ENCODE data around the gene DYDC2. TPM values are rescaled to one million over a fixed set of nuclear protein-coding genes. Genes with fewer than 3 reads are reported as not detected.

DYDC2 gene
- total and polyA plus RNA-seq, 4 donors, result 0.14 to 2.0 (median 0.25) TPM

- TF ChIP-seq REST (IDR thresholded peaks at IDR 0.05), result no peak
- TF ChIP-seq FOXA2 (IDR thresholded peaks at IDR 0.05), result no peak
- TF ChIP-seq RXRA (IDR thresholded peaks at IDR 0.05), result no peak
- TF ChIP-seq EGR1 (IDR thresholded peaks at IDR 0.05; ENCODE audit: low read depth in 2 of 2), result no peak
- no peak for TF ChIP-seq HNF4G (IDR thresholded peaks at IDR 0.05)
- no peak for TF ChIP-seq SP1 (IDR thresholded peaks at IDR 0.05)
- no peak for TF ChIP-seq JUND (IDR thresholded peaks at IDR 0.05)
Observed at GRCh38 chr10:80412486-80412885, 55.9 kb downstream of the DYDC2 start (continued).

DNA sequence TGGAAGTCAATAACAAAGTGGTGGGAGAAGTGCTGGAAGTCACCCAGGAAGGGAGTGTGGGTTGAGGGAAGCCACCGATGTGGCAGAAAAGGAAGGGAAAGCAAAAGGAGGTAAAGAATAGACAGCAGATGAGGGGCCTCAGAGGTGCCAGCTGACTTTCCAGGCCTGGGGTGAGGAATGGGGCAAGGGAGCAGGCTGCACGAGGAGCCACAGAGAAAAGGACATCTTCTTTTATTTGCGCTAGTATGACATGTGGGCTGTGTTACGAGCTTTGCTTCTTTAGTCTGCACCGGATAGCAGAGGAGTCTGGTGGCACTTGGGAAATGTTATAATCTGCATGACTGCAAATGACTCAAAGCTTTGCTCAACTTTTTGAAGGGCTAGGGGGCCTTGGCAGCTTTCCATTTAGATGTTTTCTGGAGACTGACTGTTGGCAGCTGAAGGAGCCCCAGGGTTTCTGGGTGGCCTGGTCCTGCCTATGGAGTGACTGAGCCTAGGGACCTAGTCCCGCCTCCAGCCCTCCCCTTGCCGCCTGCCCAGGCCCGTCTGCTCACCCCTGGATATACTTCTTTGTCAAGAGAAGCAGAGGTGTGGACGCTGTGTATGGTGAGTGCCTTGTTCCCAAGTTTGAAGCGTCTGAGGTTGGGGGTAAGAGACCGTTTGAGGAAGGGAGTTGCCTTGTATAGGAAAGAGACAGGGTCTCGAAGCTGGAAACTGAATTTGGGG, 56.9 kb downstream of the DYDC2 start:
- no peak for TF ChIP-seq RAD21 (IDR thresholded peaks at IDR 0.05)
- TF ChIP-seq ZBTB33 (IDR thresholded peaks at IDR 0.05), result no peak
- TF ChIP-seq, protein P1, sequence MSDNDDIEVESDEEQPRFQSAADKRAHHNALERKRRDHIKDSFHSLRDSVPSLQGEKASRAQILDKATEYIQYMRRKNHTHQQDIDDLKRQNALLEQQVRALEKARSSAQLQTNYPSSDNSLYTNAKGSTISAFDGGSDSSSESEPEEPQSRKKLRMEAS (IDR thresholded peaks at IDR 0.05), result no peak
- TF ChIP-seq REST (IDR thresholded peaks at IDR 0.05), result no peak
- peak overlapping the region; percentile 58 to 73 for H3K27ac ChIP-seq (ENCODE audit: low read depth in 1 of 2, low read length in 2 of 2)
- 84% methylated on average over 12 of the region's 12 CpGs for WGBS
- no peak overlapping the region for H3K4me3 ChIP-seq (ENCODE audit: low read depth in 1 of 3, low read length in 3 of 3)
- peaks cover 21 to 78% (median 58%) of the 10 kb centered on the region in 4 donors for H3K4me1 ChIP-seq (ENCODE audit: control insufficient read depth in 4 of 4, insufficient read depth in 4 of 4, low read length in 3 of 4)
- H3K27me3 ChIP-seq (ENCODE audit: control insufficient read depth in 4 of 4, insufficient read depth in 4 of 4, low read length in 3 of 4), result no peaks in the 10 kb centered on the region
- H3K36me3 ChIP-seq (ENCODE audit: control insufficient read depth in 4 of 4, insufficient read depth in 3 of 4, low read depth in 1 of 4, low read length in 3 of 4), result no peaks in the 10 kb centered on the region
- no peaks in the 10 kb centered on the region for H3K9me3 ChIP-seq (ENCODE audit: control insufficient read depth in 4 of 4, low read length in 3 of 4)
- no peak for DNase-seq (ENCODE audit: low spot score)
- H3K9ac ChIP-seq (ENCODE audit: low read depth in 1 of 2, low read length in 2 of 2), result no peak overlapping the region
